Mesothelial cell of epicardium (in vitro differentiated cells): ENCODE results near the gene CDH20. TPM values are rescaled to one million over a fixed set of nuclear protein-coding genes. Genes with fewer than 3 reads are reported as not detected.
"Not testable (repeated sequence)": the region's sequence is repeated elsewhere in the genome, so short reads cannot be mapped to it uniquely, and the experiment has no call there.

ENCODE experiments used
- DNase-seq, 2 experiments: peaks; one replicate each; pipeline ENCODE4 v3.0.0; 2021; ENCODE audit warnings: low spot score in 2 of 2; ENCODE audit not compliant: unreplicated experiment in 2 of 2
- H3K27ac Mint-ChIP-seq: 2 replicates; pipeline ENCODE4 v1.8.0; 2021; ENCODE audit warnings: mixed read lengths
- H3K27me3 Mint-ChIP-seq: 2 replicates; pipeline ENCODE4 v1.8.0; 2021; ENCODE audit warnings: low read depth, mixed read lengths
- H3K36me3 Mint-ChIP-seq: 2 replicates; pipeline ENCODE4 v1.8.0; 2021; ENCODE audit warnings: mixed read lengths
- H3K4me1 Mint-ChIP-seq: 2 replicates; pipeline ENCODE4 v1.8.0; 2021; ENCODE audit warnings: mixed read lengths
- H3K4me3 Mint-ChIP-seq: 2 replicates; pipeline ENCODE4 v1.8.0; 2021; ENCODE audit warnings: mild to moderate bottlenecking, moderate library complexity, mixed read lengths
- H3K9me3 Mint-ChIP-seq: 2 replicates; pipeline ENCODE4 v1.8.0; 2021; ENCODE audit warnings: mixed read lengths
- total RNA-seq: library from RNA; stranded (reverse); gene quantifications from 3 replicates; pipeline ENCODE4 v1.2.1, GENCODE V29; 2021
- TF ChIP-seq, protein P1 (sequence below): fragments of 200-600 bp; sonication (generic); IDR thresholded peaks from one replicate; pipeline ENCODE4 v1.5.0; 2021; ENCODE audit warnings: antibody characterized with exemption; ENCODE audit not compliant: unreplicated experiment

The CDH20 gene
- total RNA-seq, 1 donor from 2014 or later: 0.89 TPM

DNA sequence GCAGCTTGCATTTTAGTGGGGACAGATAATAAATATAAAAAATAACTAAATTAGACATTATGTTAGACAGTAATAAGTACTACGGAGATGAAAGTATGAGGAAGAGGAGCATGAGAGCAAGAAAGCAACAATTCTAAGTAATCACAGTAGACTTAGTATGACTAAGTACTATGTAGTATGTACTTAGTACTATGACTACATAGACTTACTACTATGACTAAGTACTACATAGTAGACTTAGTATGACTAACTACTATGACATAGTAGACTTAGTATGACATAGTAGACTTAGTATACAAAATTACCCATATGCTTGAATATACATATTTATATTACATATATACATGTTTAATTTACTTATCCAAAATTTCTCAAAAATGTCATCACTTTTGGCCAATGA is 29.3 kb downstream of the CDH20 start:
- peaks cover 3% of the 10 kb centered on the region for H3K4me1 Mint-ChIP-seq
- TF ChIP-seq, protein P1, sequence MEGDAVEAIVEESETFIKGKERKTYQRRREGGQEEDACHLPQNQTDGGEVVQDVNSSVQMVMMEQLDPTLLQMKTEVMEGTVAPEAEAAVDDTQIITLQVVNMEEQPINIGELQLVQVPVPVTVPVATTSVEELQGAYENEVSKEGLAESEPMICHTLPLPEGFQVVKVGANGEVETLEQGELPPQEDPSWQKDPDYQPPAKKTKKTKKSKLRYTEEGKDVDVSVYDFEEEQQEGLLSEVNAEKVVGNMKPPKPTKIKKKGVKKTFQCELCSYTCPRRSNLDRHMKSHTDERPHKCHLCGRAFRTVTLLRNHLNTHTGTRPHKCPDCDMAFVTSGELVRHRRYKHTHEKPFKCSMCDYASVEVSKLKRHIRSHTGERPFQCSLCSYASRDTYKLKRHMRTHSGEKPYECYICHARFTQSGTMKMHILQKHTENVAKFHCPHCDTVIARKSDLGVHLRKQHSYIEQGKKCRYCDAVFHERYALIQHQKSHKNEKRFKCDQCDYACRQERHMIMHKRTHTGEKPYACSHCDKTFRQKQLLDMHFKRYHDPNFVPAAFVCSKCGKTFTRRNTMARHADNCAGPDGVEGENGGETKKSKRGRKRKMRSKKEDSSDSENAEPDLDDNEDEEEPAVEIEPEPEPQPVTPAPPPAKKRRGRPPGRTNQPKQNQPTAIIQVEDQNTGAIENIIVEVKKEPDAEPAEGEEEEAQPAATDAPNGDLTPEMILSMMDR: no peak

DNA sequence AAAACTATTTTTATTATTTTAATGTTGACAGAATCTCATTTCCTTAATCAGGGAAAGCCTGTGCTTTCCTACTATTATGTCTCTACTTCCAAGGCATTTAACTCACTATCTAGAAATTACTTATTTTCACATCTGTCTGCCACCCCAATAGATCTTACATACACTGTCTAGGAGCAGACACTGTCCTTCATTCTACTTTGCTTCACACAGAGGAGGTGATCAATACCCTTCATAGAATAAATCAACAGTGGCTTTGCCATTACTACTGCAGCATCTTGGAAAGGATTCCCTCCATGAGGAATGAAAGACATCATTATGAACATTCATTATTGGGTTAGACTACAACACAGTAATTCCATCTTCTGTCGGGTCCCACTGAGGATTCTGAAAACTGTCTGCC is 31.7 kb downstream of the CDH20 start:
- Mint-ChIP-seq H3K27me3 (peaks cover 9% of the 10 kb centered on the region), H3K27ac (no peak overlapping the region), H3K4me3 (no peak overlapping the region), H3K9me3 (no peaks in the 10 kb centered on the region), H3K4me1 (peaks cover 3% of the 10 kb centered on the region), H3K36me3 (no peaks in the 10 kb centered on the region)
- TF ChIP-seq, protein P1: no peak
- DNase-seq: no peak

More for the DNA sequence above, 29.3 kb downstream of the CDH20 start:
- H3K9me3 Mint-ChIP-seq: peaks cover 4% of the 10 kb centered on the region
- DNase-seq: no peak
- no peak overlapping the region for H3K27ac Mint-ChIP-seq
- no peak overlapping the region for H3K4me3 Mint-ChIP-seq
- H3K27me3 Mint-ChIP-seq: peaks cover 9% of the 10 kb centered on the region
- no peaks in the 10 kb centered on the region for H3K36me3 Mint-ChIP-seq

DNA sequence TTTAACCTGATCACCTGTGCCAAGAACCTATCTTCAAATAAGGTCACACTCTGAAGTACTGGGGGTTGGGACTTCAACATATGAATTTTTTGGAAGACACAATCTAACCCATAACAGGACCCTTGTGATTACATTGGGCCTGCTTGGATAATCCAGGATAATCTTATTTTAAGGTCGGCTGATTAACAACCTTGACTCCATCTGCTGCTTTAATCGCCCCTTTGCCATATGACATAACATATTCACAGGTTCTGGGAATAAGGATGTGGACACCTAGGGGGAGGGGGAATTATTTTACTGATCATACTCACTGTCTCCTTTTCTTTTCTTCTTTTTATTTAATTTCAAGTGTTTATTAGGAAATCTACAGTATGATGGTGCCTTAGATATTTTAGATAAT is 34.8 kb downstream of the CDH20 start:
- H3K4me3 Mint-ChIP-seq: no peak overlapping the region
- no peak overlapping the region for H3K27ac Mint-ChIP-seq
- no peaks in the 10 kb centered on the region for H3K9me3 Mint-ChIP-seq
- no peak for DNase-seq
- peaks cover 5% of the 10 kb centered on the region for H3K27me3 Mint-ChIP-seq
- TF ChIP-seq, protein P1: no peak
- no peaks in the 10 kb centered on the region for H3K36me3 Mint-ChIP-seq
- peaks cover 13% of the 10 kb centered on the region for H3K4me1 Mint-ChIP-seq

DNA sequence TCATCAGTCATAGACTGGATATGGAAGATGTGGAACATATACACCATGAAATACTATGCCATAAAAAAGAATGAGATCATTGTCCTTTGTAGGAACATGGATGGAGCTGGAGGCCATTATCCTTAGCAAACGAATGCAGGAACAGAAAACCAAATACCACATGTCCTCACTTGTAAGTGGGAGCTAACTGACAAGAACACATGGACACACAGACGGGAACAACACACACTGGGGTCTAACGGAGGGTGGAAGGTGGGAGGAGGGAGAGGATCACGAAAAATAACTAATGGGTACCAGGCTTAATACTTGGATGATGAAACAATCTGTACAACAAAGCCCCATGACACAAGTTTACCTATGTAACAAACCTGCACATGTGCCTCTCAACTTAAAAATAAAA is 36.4 kb downstream of the CDH20 start:
- H3K9me3 Mint-ChIP-seq: not testable (repeated sequence)
- peaks cover 13% of the 10 kb centered on the region for H3K4me1 Mint-ChIP-seq

DNA sequence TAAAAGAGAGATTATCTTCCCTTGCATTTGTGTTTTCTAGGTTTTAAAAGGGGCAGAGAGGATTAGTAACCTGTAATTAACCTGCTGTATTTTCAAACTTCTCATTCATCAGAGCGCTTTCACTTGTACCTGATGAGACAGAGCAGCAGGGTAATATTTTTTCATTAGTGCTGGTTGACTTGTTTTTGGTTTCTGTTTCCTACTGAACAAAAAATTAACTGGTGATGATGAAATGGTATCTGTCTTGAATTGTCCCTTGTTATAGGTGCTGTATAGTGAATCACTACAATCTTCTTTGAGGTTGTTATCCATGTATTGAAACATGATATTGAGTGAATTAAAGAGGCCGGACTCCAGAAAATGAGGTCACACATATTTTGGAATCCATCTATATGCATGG is 37.9 kb downstream of the CDH20 start:
- Mint-ChIP-seq H3K4me3 (no peak overlapping the region), H3K27ac (peak overlapping the region; percentile 16), H3K36me3 (no peaks in the 10 kb centered on the region), H3K4me1 (peaks cover 11% of the 10 kb centered on the region), H3K27me3 (no peaks in the 10 kb centered on the region), H3K9me3 (no peaks in the 10 kb centered on the region)
- DNase-seq: no peak
- TF ChIP-seq, protein P1: no peak

More for the DNA sequence above, 36.4 kb downstream of the CDH20 start:
- not testable (repeated sequence) for H3K27me3 Mint-ChIP-seq, H3K36me3 Mint-ChIP-seq, H3K4me3 Mint-ChIP-seq, H3K27ac Mint-ChIP-seq, DNase-seq

DNA sequence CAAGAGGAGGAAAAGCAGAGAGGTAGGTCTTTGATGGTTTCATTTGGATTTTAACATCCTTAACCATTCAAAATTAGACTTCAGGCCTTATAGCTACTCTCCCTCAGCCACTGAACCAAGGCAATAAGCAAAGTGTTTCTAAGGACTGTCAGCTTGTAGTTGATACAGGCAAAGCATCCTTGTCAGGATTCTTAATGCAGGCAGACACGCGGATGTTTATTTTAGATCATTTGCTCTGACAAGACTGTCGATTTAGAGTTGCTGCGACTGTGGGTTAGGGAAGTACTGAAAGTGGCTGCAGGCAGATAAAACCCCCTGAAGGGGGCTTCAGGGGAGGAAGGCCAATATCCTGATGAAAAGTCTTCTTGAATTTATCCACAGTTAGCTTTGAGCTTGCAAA is 46.6 kb downstream of the CDH20 start:
- Mint-ChIP-seq H3K4me1 (peaks cover 3% of the 10 kb centered on the region), H3K36me3 (no peaks in the 10 kb centered on the region), H3K4me3 (no peak overlapping the region), H3K27me3 (no peaks in the 10 kb centered on the region), H3K9me3 (no peaks in the 10 kb centered on the region), H3K27ac (no peak overlapping the region)
- TF ChIP-seq, protein P1: no peak
- DNase-seq: no peak
